ENCODE data around the gene TMEM233. TPM values are rescaled to one million over a fixed set of nuclear protein-coding genes. Genes with fewer than 3 reads are reported as not detected.

The TMEM233 gene
- polyA plus RNA-seq, 1 of the 3 experiments (the other 2 are of a cell fraction) = 2.6 TPM

- H2AFZ ChIP-seq (ENCODE audit: low read depth) = no peak overlapping the region
- no peaks in the 10 kb centered on the region for H3K27me3 ChIP-seq (ENCODE audit: insufficient read depth)
- H3K9ac ChIP-seq = no peak overlapping the region
- no peaks in the 10 kb centered on the region; the same call in 1 of the 2 replicates for H4K20me1 ChIP-seq (ENCODE audit: insufficient read depth)
- no peak overlapping the region for H3K27ac ChIP-seq (ENCODE audit: low read depth in 2 of 2, low read length in 1 of 2)
- H3K4me3 ChIP-seq (ENCODE audit: low read depth in 2 of 2, low read length in 1 of 2) = no peak overlapping the region
- no peaks in the 10 kb centered on the region for H3K9me2 ChIP-seq
- no peak overlapping the region for H3K4me2 ChIP-seq
- ChIA-PET CTCF (interaction anchor here (0.9 to 2.2 kb wide), 2 partner anchors 8 to 93 kb away, joined by 3 to 8 read pairs; no protein-coding TSS in a partner anchor), POLR2A (no interaction called here)
- H3F3A ChIP-seq (replicated peaks; ENCODE audit: insufficient read depth) = peaks cover 19% of the 10 kb centered on the region
- H3K4me1 ChIP-seq (ENCODE audit: control insufficient read depth in 1 of 2, insufficient read depth in 2 of 2, low read depth in 1 of 2, low read length in 1 of 2) = peaks cover 2 to 5% of the 10 kb centered on the region in 2 experiments; a peak in 3 of 4 replicates
- H3K9me3 ChIP-seq = no peaks in the 10 kb centered on the region
- H3K36me3 ChIP-seq (replicated peaks in 1 of 2; ENCODE audit: control insufficient read depth in 1 of 2, insufficient read depth in 2 of 2, low read length in 1 of 2) = peaks cover 0 to 3% of the 10 kb centered on the region in 2 experiments
- no peaks in the 10 kb centered on the region for H3K79me2 ChIP-seq (ENCODE audit: insufficient read depth)
- WGBS (ENCODE audit: low lambda C conversion rate) = 93% methylated on average over 14 of the region's 14 CpGs
- no peak for TF ChIP-seq USF2 (IDR thresholded peaks at IDR 0.05; ENCODE audit: borderline replicate concordance, low read depth, low read length)
- TF ChIP-seq USF1 (IDR thresholded peaks at IDR 0.05; ENCODE audit: borderline replicate concordance, low read depth) = no peak
- TF ChIP-seq TAF1 (IDR thresholded peaks at IDR 0.05; ENCODE audit: borderline replicate concordance, low read depth, low read length) = no peak
- no peak for TF ChIP-seq CTCF (IDR thresholded peaks at IDR 0.05)
- TF ChIP-seq TEAD4 (IDR thresholded peaks at IDR 0.05; ENCODE audit: borderline replicate concordance, insufficient read depth) = no peak
- TF ChIP-seq MXI1 (IDR thresholded peaks at IDR 0.05; ENCODE audit: low read depth, low read length) = no peak
- no peak for TF ChIP-seq GABPA (IDR thresholded peaks at IDR 0.05; ENCODE audit: low read depth)
- TF ChIP-seq NRF1 (IDR thresholded peaks at IDR 0.05; ENCODE audit: low read depth, low read length) = no peak
- no peak for TF ChIP-seq FOSL2 (IDR thresholded peaks at IDR 0.05; ENCODE audit: borderline replicate concordance, low read depth)
- no peak for TF ChIP-seq GATA2 (CRISPR knock-in tag; IDR thresholded peaks at IDR 0.05)
- no peak for TF ChIP-seq CHD2 (IDR thresholded peaks at IDR 0.05; ENCODE audit: low read length, partially characterized antibody)
- TF ChIP-seq PBX3 (IDR thresholded peaks at IDR 0.05) = no peak
- TF ChIP-seq TCF12 (IDR thresholded peaks at IDR 0.05) = no peak
- no peak for TF ChIP-seq ZBTB33 (IDR thresholded peaks at IDR 0.05; ENCODE audit: borderline replicate concordance, low read depth)
- TF ChIP-seq FOXM1 (IDR thresholded peaks at IDR 0.05; ENCODE audit: low read depth) = no peak
- DNase-seq = no peak
Measured at GRCh38 chr12:119687406-119687805, 93.8 kb downstream of the TMEM233 start.
